HEK293 (cell line): ENCODE measurements around the gene ADAMTS16.
A peak's percentile ranks its signal among the peaks of the same experiment; 100 is the strongest.

Experiments used
- EGR2 ChIP-seq: fragments of 450-650 bp; formaldehyde crosslinking; IDR thresholded peaks from 2 replicates; pipeline ENCODE4 v1.5.1; 2016; ENCODE audit warnings: low read depth, missing biosample characterization, missing genetic modification characterization
- GLIS2 ChIP-seq: fragments of 450-650 bp; formaldehyde crosslinking; IDR thresholded peaks from 2 replicates; pipeline ENCODE4 v1.5.1; 2016; ENCODE audit warnings: missing biosample characterization, missing genetic modification characterization
- HOXA7 ChIP-seq: sonication (generic); formaldehyde crosslinking; IDR thresholded peaks from 2 replicates; pipeline ENCODE4 v1.8.1; 2022; ENCODE audit warnings: missing genetic modification reagents, borderline replicate concordance
- IKZF3 ChIP-seq: fragments of 450-650 bp; IDR thresholded peaks from 2 replicates; pipeline ENCODE4 v1.5.0; 2018; ENCODE audit warnings: missing biosample characterization, mild to moderate bottlenecking, missing genetic modification characterization, moderate library complexity
- KLF9 ChIP-seq: fragments of 450-650 bp; formaldehyde crosslinking; IDR thresholded peaks from 2 replicates; pipeline ENCODE4 v1.5.1; 2016; ENCODE audit warnings: missing biosample characterization, missing genetic modification characterization, low read depth
- PRDM2 ChIP-seq: fragments of 450-650 bp; formaldehyde crosslinking; IDR thresholded peaks from 2 replicates; pipeline ENCODE4 v1.5.1; 2016; ENCODE audit warnings: missing biosample characterization, missing genetic modification characterization, borderline replicate concordance
- SCRT1 ChIP-seq: fragments of 450-650 bp; formaldehyde crosslinking; IDR thresholded peaks from 2 replicates; pipeline ENCODE4 v1.5.1; 2016; ENCODE audit warnings: missing biosample characterization, missing genetic modification characterization, borderline replicate concordance
- ZBTB21 ChIP-seq: fragments of 450-650 bp; formaldehyde crosslinking; IDR thresholded peaks from 2 replicates; pipeline ENCODE4 v1.5.1; 2017; ENCODE audit warnings: missing biosample characterization, missing genetic modification characterization
- ZFHX2 ChIP-seq: fragments of 450-650 bp; formaldehyde crosslinking; conservative IDR thresholded peaks from 2 replicates; pipeline ENCODE4 v1.5.1; 2016; ENCODE audit warnings: missing biosample characterization, missing genetic modification characterization
- ZFP3 ChIP-seq: fragments of 450-650 bp; formaldehyde crosslinking; IDR thresholded peaks from 2 replicates; pipeline ENCODE4 v1.5.1; 2016; ENCODE audit warnings: low read depth, missing biosample characterization, missing genetic modification characterization
- ZFP41 ChIP-seq: fragments of 450-650 bp; formaldehyde crosslinking; IDR thresholded peaks from 2 replicates; pipeline ENCODE4 v1.5.1; 2016; ENCODE audit warnings: missing biosample characterization, missing genetic modification characterization, borderline replicate concordance
- ZNF18 ChIP-seq: fragments of 450-650 bp; formaldehyde crosslinking; IDR thresholded peaks from 2 replicates; pipeline ENCODE4 v1.5.1; 2016; ENCODE audit warnings: missing biosample characterization, missing genetic modification characterization
- ZNF214 ChIP-seq: fragments of 450-650 bp; formaldehyde crosslinking; IDR thresholded peaks from 2 replicates; pipeline ENCODE4 v1.5.1; 2017; ENCODE audit warnings: missing biosample characterization, mild to moderate bottlenecking, missing genetic modification characterization, borderline replicate concordance
- ZNF266 ChIP-seq: fragments of 450-650 bp; formaldehyde crosslinking; IDR thresholded peaks from 2 replicates; pipeline ENCODE4 v1.5.1; 2016; ENCODE audit warnings: missing biosample characterization, missing genetic modification characterization, low read depth
- ZNF366 ChIP-seq: fragments of 450-650 bp; formaldehyde crosslinking; conservative IDR thresholded peaks from 2 replicates; pipeline ENCODE4 v1.5.1; 2016; ENCODE audit warnings: missing biosample characterization, missing genetic modification characterization
- ZNF416 ChIP-seq: fragments of 450-650 bp; formaldehyde crosslinking; IDR thresholded peaks from 2 replicates; pipeline ENCODE4 v1.5.1; 2016; ENCODE audit warnings: missing biosample characterization, missing genetic modification characterization
- ZNF433 ChIP-seq: fragments of 450-650 bp; formaldehyde crosslinking; IDR thresholded peaks from 2 replicates; pipeline ENCODE4 v1.5.1; 2016; ENCODE audit warnings: missing biosample characterization, missing genetic modification characterization, low read depth
- ZNF596 ChIP-seq: fragments of 450-650 bp; IDR thresholded peaks from 2 replicates; pipeline ENCODE4 v1.5.0; 2018; ENCODE audit warnings: missing biosample characterization, mild to moderate bottlenecking, missing genetic modification characterization, moderate library complexity
- ZNF629 ChIP-seq: fragments of 450-650 bp; formaldehyde crosslinking; IDR thresholded peaks from 2 replicates; pipeline ENCODE4 v1.5.1; 2017; ENCODE audit warnings: missing biosample characterization, missing genetic modification characterization
- ZNF654 ChIP-seq: fragments of 450-650 bp; formaldehyde crosslinking; IDR thresholded peaks from 2 replicates; pipeline ENCODE4 v1.5.1; 2016; ENCODE audit warnings: low read depth, missing biosample characterization, missing genetic modification characterization
- ZNF664 ChIP-seq: fragments of 450-650 bp; formaldehyde crosslinking; IDR thresholded peaks from 2 replicates; pipeline ENCODE4 v1.5.1; 2016; ENCODE audit warnings: missing biosample characterization, missing genetic modification characterization
- ZNF777 ChIP-seq: fragments of 450-650 bp; formaldehyde crosslinking; IDR thresholded peaks from 2 replicates; pipeline ENCODE4 v1.5.1; 2017; ENCODE audit warnings: missing biosample characterization, missing genetic modification characterization, borderline replicate concordance
- ZNF785 ChIP-seq: fragments of 450-650 bp; formaldehyde crosslinking; IDR thresholded peaks from 2 replicates; pipeline ENCODE4 v1.5.1; 2016; ENCODE audit warnings: missing biosample characterization, missing genetic modification characterization
- ZSCAN23 ChIP-seq: fragments of 450-650 bp; formaldehyde crosslinking; IDR thresholded peaks from 2 replicates; pipeline ENCODE4 v1.5.1; 2016; ENCODE audit warnings: missing biosample characterization, missing genetic modification characterization
- ZSCAN5A ChIP-seq: fragments of 450-650 bp; formaldehyde crosslinking; IDR thresholded peaks from 2 replicates; pipeline ENCODE4 v1.5.1; 2016; ENCODE audit warnings: missing biosample characterization, missing genetic modification characterization
- TF ChIP-seq, protein P1 (sequence below): fragments of 450-650 bp; formaldehyde crosslinking; IDR thresholded peaks from 2 replicates; pipeline ENCODE4 v1.5.1; 2016; ENCODE audit warnings: missing biosample characterization, missing genetic modification characterization
- TF ChIP-seq, protein P2 (sequence below): fragments of 450-650 bp; formaldehyde crosslinking; IDR thresholded peaks from 2 replicates; pipeline ENCODE4 v1.5.1; 2016; ENCODE audit warnings: missing biosample characterization, missing genetic modification characterization, low read depth

Gene ADAMTS16

DNA sequence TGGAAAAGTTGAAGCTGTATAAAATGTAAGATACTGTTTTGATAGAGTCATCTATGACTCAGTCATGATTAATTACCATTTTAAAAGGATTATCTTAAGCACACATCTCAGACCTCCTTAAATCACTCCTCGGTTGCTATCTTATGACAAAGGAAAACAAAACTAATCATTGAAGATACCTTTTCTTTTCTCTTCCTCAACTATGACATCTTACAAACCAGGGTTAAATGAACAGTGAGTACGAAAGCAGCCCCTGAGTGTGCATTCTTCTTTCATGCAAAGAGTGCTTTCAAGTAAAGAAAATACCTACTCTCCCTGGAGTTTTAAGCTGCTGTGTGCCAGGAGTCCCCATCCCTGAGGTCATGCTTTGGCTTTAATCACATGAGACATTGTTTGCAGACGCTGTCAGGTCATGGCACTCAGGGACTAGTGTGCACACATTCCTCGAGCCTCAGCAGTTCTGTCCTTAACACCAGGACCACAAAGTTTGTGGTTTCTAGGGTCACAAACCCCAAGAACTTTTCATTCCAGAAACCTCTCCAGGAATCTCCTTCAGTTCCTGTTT is 195.7 kb downstream of the ADAMTS16 start (continued):
- TF ChIP-seq PRDM2 (tag by site-specific recombination) (no peak), ZNF433 (tag by site-specific recombination) (no peak), ZFHX2 (tag by site-specific recombination) (no peak), KLF9 (tag by site-specific recombination) (no peak), GLIS2 (no peak), ZNF266 (tag by site-specific recombination) (no peak), ZNF416 (tag by site-specific recombination) (no peak), ZNF18 (tag by site-specific recombination) (no peak), ZNF629 (tag by site-specific recombination) (peak; percentile 96), ZBTB21 (tag by site-specific recombination) (no peak), ZNF785 (no peak), ZSCAN23 (tag by site-specific recombination) (0 out of 2 replicates have a peak, but pooled peaks have one; percentile 15), SCRT1 (no peak), HOXA7 (CRISPR knock-in tag) (no peak), ZNF596 (no peak), ZNF214 (tag by site-specific recombination) (no peak), IKZF3 (tag by site-specific recombination) (no peak), ZNF777 (tag by site-specific recombination) (no peak), ZNF664 (no peak), ZFP41 (tag by site-specific recombination) (no peak), ZSCAN5A (no peak), ZFP3 (tag by site-specific recombination) (no peak), ZNF654 (tag by site-specific recombination) (no peak; the same call in none of the 2 replicates), ZNF366 (tag by site-specific recombination) (no peak; the same call in 1 of the 2 replicates), EGR2 (tag by site-specific recombination) (no peak)
- TF ChIP-seq, protein P1, sequence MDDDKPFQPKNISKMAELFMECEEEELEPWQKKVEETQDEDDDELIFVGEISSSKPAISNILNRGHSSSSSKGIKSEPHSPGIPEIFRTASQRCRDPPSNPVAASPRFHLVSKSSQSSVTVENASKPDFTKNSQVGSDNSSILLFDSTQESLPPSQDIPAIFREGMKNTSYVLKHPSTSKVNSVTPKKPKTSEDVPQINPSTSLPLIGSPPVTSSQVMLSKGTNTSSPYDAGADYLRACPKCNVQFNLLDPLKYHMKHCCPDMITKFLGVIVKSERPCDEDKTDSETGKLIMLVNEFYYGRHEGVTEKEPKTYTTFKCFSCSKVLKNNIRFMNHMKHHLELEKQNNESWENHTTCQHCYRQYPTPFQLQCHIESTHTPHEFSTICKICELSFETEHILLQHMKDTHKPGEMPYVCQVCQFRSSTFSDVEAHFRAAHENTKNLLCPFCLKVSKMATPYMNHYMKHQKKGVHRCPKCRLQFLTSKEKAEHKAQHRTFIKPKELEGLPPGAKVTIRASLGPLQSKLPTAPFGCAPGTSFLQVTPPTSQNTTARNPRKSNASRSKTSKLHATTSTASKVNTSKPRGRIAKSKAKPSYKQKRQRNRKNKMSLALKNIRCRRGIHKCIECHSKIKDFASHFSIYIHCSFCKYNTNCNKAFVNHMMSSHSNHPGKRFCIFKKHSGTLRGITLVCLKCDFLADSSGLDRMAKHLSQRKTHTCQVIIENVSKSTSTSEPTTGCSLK (tag by site-specific recombination) = no peak
- TF ChIP-seq, protein P2, sequence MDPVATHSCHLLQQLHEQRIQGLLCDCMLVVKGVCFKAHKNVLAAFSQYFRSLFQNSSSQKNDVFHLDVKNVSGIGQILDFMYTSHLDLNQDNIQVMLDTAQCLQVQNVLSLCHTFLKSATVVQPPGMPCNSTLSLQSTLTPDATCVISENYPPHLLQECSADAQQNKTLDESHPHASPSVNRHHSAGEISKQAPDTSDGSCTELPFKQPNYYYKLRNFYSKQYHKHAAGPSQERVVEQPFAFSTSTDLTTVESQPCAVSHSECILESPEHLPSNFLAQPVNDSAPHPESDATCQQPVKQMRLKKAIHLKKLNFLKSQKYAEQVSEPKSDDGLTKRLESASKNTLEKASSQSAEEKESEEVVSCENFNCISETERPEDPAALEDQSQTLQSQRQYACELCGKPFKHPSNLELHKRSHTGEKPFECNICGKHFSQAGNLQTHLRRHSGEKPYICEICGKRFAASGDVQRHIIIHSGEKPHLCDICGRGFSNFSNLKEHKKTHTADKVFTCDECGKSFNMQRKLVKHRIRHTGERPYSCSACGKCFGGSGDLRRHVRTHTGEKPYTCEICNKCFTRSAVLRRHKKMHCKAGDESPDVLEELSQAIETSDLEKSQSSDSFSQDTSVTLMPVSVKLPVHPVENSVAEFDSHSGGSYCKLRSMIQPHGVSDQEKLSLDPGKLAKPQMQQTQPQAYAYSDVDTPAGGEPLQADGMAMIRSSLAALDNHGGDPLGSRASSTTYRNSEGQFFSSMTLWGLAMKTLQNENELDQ = no peak
